ENCODE measurements around the gene TET1. TPM values are rescaled to one million over a fixed set of nuclear protein-coding genes. Genes with fewer than 3 reads are reported as not detected.
"Not testable (repeated sequence)": the region's sequence is repeated elsewhere in the genome, so short reads cannot be mapped to it uniquely, and the experiment has no call there.

The TET1 gene
- total RNA-seq, 6 donors from 2014 or later, result 0.55 to 2.0 (median 1.2) TPM

- Histone ChIP-seq H3K27ac (no peak overlapping the region), H3K4me1 (peaks cover 13 to 23% (median 19%) of the 10 kb centered on the region in 4 donors), H3K4me3 (no peak overlapping the region), H3K27me3 (no peaks in the 10 kb centered on the region), H3K36me3 (no peaks in the 10 kb centered on the region), H3K9me3 (no peaks in the 10 kb centered on the region)
- WGBS, 2 donors, result 32 to 44% methylated on average over 2 of the region's 2 CpGs
- DNase-seq (no peak), ATAC-seq (ENCODE audit: low FRiP score in 2 of 2) (no peak)
- TF ChIP-seq POLR2A (IDR thresholded peaks at IDR 0.05) (no peak), CTCF (IDR thresholded peaks at IDR 0.05) (no peak), POLR2AphosphoS5 (IDR thresholded peaks at IDR 0.05) (no peak), EP300 (IDR thresholded peaks at IDR 0.05) (no peak)
Measured at GRCh38 chr10:68601501-68602265, 41.5 kb downstream of the TET1 start.

GRCh38 chr10:68602434-68602833 is 42.3 kb downstream of the TET1 start:
- TF ChIP-seq CTCF (IDR thresholded peaks at IDR 0.05), result no peak
- H3K36me3 ChIP-seq, result no peaks in the 10 kb centered on the region
- H3K4me3 ChIP-seq, result no peak overlapping the region
- H3K4me1 ChIP-seq, result peaks cover 13 to 23% (median 19%) of the 10 kb centered on the region in 4 donors
- DNase-seq, result no peak
- no peaks in the 10 kb centered on the region for H3K27me3 ChIP-seq
- no peak overlapping the region for H3K27ac ChIP-seq
- WGBS, 2 donors, result 79 to 86% methylated on average over 2 of the region's 2 CpGs
- ATAC-seq (ENCODE audit: low FRiP score in 2 of 2), result no peak
- H3K9me3 ChIP-seq, result no peaks in the 10 kb centered on the region

- H3K36me3 ChIP-seq, result no peaks in the 10 kb centered on the region
- TF ChIP-seq CTCF (IDR thresholded peaks at IDR 0.05) (no peak), POLR2AphosphoS5 (IDR thresholded peaks at IDR 0.05) (no peak), EP300 (IDR thresholded peaks at IDR 0.05) (no peak), POLR2A (IDR thresholded peaks at IDR 0.05) (no peak)
- ATAC-seq (ENCODE audit: low FRiP score in 2 of 2) (no peak), DNase-seq (no peak)
- peaks cover 13 to 23% (median 18%) of the 10 kb centered on the region in 4 donors for H3K4me1 ChIP-seq
- H3K9me3 ChIP-seq, result no peaks in the 10 kb centered on the region
- no peak overlapping the region for H3K4me3 ChIP-seq
- H3K27ac ChIP-seq, result no peak overlapping the region
- H3K27me3 ChIP-seq, result no peaks in the 10 kb centered on the region
- WGBS, 2 donors, result 91 to 95% methylated on average over 3 of the region's 3 CpGs
Measured at GRCh38 chr10:68603766-68604165, 43.6 kb downstream of the TET1 start.

GRCh38 chr10:68604441-68604840 is 44.3 kb downstream of the TET1 start:
- H3K36me3 ChIP-seq, result no peaks in the 10 kb centered on the region
- H3K4me1 ChIP-seq, result peaks cover 9 to 19% (median 13%) of the 10 kb centered on the region in 4 donors
- WGBS, 2 donors, result 91 to 100% methylated on average over 1 of the region's 1 CpG
- no peak overlapping the region for H3K4me3 ChIP-seq
- no peak for TF ChIP-seq POLR2AphosphoS5 (IDR thresholded peaks at IDR 0.05)
- H3K27ac ChIP-seq, result no peak overlapping the region
- no peaks in the 10 kb centered on the region for H3K9me3 ChIP-seq
- DNase-seq, result no peak
- H3K27me3 ChIP-seq, result no peaks in the 10 kb centered on the region
- no peak for ATAC-seq (ENCODE audit: low FRiP score in 2 of 2)

- 71 to 74% methylated on average over 5 of the region's 5 CpGs for WGBS, 2 donors
- Histone ChIP-seq H3K27ac (no peak overlapping the region), H3K27me3 (no peaks in the 10 kb centered on the region), H3K4me1 (no peaks in the 10 kb centered on the region), H3K9me3 (no peaks in the 10 kb centered on the region), H3K36me3 (no peaks in the 10 kb centered on the region), H3K4me3 (no peak overlapping the region)
- ATAC-seq (ENCODE audit: low FRiP score in 2 of 2) (no peak), DNase-seq (no peak)
- TF ChIP-seq POLR2AphosphoS5 (IDR thresholded peaks at IDR 0.05) (no peak), EP300 (IDR thresholded peaks at IDR 0.05) (no peak), POLR2A (IDR thresholded peaks at IDR 0.05) (no peak)
Measured at GRCh38 chr10:68606918-68607317, 46.8 kb downstream of the TET1 start.

- not testable (repeated sequence) for ATAC-seq (ENCODE audit: low FRiP score in 2 of 2); DNase-seq; H3K4me1 ChIP-seq; H3K4me3 ChIP-seq; H3K9me3 ChIP-seq; H3K27me3 ChIP-seq; H3K27ac ChIP-seq; H3K36me3 ChIP-seq
- WGBS, 2 donors, result 93 to 96% methylated on average over 9 to 10 of the region's 10 CpGs
Measured at GRCh38 chr10:68610023-68610422, 49.9 kb downstream of the TET1 start.
